ENCODE data around the gene ITPK1.

Gene ITPK1

GRCh38 chr14:92922883-92923743, 192.6 kb downstream of the ITPK1 start, which contains the start of gene CHGA:
TSS of gene CHGA (plus strand) at chr14:92923150. CDS start at chr14:92923360, 210 bp downstream.
- Histone ChIP-seq H3K36me3 (ENCODE audit: control insufficient read depth, insufficient read depth, low read length) (no peaks in the 10 kb centered on the region), H3K9ac (ENCODE audit: low read length) (no peak within 1 kb of the TSS), H3K27ac (ENCODE audit: low read depth, low read length) (no peak within 1 kb of the TSS), H3K27me3 (ENCODE audit: control insufficient read depth, insufficient read depth, low read length) (peaks cover 2% of the 10 kb centered on the region), H3K4me1 (ENCODE audit: control insufficient read depth, insufficient read depth, low read length) (no peaks in the 10 kb centered on the region), H3K4me3 (ENCODE audit: low read length) (no peak within 1 kb of the TSS)

- Histone ChIP-seq H3K4me3 (ENCODE audit: low read length) (no peak overlapping the region), H3K9ac (ENCODE audit: low read length) (no peak overlapping the region)
Measured at GRCh38 chr14:92922155-92922735, 193.5 kb downstream of the ITPK1 start.

GRCh38 chr14:92920001-92920400, 195.7 kb downstream of the ITPK1 start:
- no peak overlapping the region for H3K27ac ChIP-seq (ENCODE audit: low read depth, low read length)
- H3K4me3 ChIP-seq (ENCODE audit: low read length): no peak overlapping the region
- H3K4me1 ChIP-seq (ENCODE audit: control insufficient read depth, insufficient read depth, low read length): no peaks in the 10 kb centered on the region
- peaks cover 2% of the 10 kb centered on the region for H3K27me3 ChIP-seq (ENCODE audit: control insufficient read depth, insufficient read depth, low read length)
- no peaks in the 10 kb centered on the region for H3K36me3 ChIP-seq (ENCODE audit: control insufficient read depth, insufficient read depth, low read length)
- no peak overlapping the region for H3K9ac ChIP-seq (ENCODE audit: low read length)

More at GRCh38 chr14:92922155-92922735, 193.5 kb downstream of the ITPK1 start:
- Histone ChIP-seq H3K36me3 (ENCODE audit: control insufficient read depth, insufficient read depth, low read length) (no peaks in the 10 kb centered on the region), H3K27me3 (ENCODE audit: control insufficient read depth, insufficient read depth, low read length) (peaks cover 2% of the 10 kb centered on the region), H3K4me1 (ENCODE audit: control insufficient read depth, insufficient read depth, low read length) (no peaks in the 10 kb centered on the region), H3K27ac (ENCODE audit: low read depth, low read length) (no peak overlapping the region)

- Histone ChIP-seq H3K9ac (ENCODE audit: low read length) (no peak overlapping the region), H3K27ac (ENCODE audit: low read depth, low read length) (no peak overlapping the region), H3K27me3 (ENCODE audit: control insufficient read depth, insufficient read depth, low read length) (peaks cover 2% of the 10 kb centered on the region), H3K4me1 (ENCODE audit: control insufficient read depth, insufficient read depth, low read length) (no peaks in the 10 kb centered on the region), H3K36me3 (ENCODE audit: control insufficient read depth, insufficient read depth, low read length) (no peaks in the 10 kb centered on the region), H3K4me3 (ENCODE audit: low read length) (no peak overlapping the region)
Measured at GRCh38 chr14:92917956-92918355, 197.8 kb downstream of the ITPK1 start.

DNA sequence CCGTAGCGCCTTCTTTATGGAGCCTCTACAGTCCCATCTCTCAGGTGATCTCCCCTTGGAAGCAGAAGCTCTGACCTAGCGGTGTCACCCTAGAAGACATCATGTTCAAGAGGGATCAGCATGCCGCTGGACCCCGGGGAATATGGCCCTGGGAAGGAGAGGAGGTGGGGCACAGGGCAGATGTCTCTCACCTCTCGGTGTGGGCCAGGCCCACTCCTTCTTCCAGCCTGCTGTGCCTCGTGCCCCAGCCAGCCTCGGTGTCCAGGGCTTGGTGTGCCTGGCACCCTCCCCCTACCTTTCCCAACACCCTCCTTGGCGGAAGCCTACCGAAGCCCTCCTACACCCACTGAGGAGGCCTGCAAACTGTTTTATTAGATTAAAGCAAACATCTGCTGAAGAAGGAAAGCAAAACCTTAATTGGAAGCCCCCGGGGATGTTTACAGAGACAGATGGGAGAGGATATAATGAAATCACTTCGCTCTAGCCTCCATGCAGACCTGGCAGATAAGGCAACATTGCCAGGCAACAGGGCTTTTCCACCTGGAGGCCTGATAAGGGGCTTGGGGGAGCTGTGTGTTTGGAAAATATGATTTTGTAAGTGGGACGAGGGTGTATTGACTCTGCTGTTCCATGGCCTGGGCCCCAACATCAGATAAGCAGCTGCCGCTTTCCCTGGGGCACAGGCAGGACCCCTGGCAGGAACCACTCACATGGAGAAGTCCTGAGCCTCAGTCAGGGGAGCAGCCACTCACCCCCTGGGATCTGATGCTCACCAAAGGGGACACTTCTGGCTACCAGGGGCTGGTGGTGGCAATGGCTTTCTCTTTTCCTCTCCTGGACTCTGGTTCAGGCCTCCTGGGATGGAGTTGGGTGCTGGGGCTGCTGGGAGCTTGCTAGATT, 198.4 kb downstream of the ITPK1 start:
- no peaks in the 10 kb centered on the region for H3K4me1 ChIP-seq (ENCODE audit: control insufficient read depth, insufficient read depth, low read length)
- H3K36me3 ChIP-seq (ENCODE audit: control insufficient read depth, insufficient read depth, low read length): no peaks in the 10 kb centered on the region
- no peak overlapping the region for H3K9ac ChIP-seq (ENCODE audit: low read length)
- no peak overlapping the region for H3K4me3 ChIP-seq (ENCODE audit: low read length)
- no peaks in the 10 kb centered on the region for H3K27me3 ChIP-seq (ENCODE audit: control insufficient read depth, insufficient read depth, low read length)
- H3K27ac ChIP-seq (ENCODE audit: low read depth, low read length): no peak overlapping the region

DNA sequence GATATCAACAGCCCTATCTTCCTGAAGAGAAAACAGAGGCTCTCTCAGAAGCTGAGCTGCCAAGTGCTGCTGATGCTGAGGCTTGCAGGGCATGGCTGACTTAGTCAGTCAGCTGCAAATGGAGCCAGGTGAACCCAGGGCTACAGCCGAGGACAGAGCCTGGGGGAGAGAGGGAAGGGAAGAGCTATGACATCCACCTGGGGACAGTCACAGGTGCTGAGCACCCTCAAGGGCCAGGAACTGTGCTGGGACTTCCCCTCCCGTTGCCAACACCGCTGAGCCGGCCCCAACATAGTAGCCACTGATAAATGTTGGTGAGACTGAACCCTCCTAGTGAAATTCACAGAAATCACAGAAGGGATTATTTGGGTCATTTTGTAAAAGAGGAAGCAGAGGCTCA, 199.5 kb downstream of the ITPK1 start:
- Histone ChIP-seq H3K36me3 (ENCODE audit: control insufficient read depth, insufficient read depth, low read length) (no peaks in the 10 kb centered on the region), H3K4me3 (ENCODE audit: low read length) (no peak overlapping the region), H3K27me3 (ENCODE audit: control insufficient read depth, insufficient read depth, low read length) (no peaks in the 10 kb centered on the region), H3K27ac (ENCODE audit: low read depth, low read length) (no peak overlapping the region), H3K9ac (ENCODE audit: low read length) (no peak overlapping the region), H3K4me1 (ENCODE audit: control insufficient read depth, insufficient read depth, low read length) (no peaks in the 10 kb centered on the region)

DNA sequence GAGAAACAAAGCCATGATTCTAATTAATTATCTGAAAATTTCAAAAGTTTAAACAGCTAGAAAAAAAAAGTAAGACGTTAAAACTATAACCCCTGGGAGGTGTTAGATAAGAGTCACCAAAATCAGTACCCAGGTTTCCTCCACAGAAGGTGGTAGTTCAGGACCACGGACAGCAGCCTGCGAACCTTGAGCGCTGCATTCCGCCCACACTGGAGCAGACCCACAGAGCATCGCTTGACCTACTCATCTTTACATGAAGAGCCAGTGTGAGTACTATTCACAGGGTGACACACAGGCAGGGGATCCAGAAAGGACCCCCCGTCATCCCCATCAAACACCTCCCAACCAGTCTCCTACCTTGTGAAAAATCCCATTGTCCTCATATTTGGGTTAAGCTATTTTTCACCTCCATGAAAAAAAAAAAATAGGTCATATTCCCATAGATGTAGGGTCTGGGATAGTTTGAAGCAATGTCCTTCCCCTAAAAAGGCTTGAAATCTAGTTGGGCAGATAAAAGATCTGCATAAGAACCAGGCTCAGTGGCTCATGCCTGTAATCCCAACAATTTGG, 201.6 kb downstream of the ITPK1 start:
- Histone ChIP-seq H3K27ac (ENCODE audit: low read depth, low read length) (no peak overlapping the region), H3K4me3 (ENCODE audit: low read length) (no peak overlapping the region), H3K9ac (ENCODE audit: low read length) (no peak overlapping the region), H3K4me1 (ENCODE audit: control insufficient read depth, insufficient read depth, low read length) (no peaks in the 10 kb centered on the region), H3K36me3 (ENCODE audit: control insufficient read depth, insufficient read depth, low read length) (no peaks in the 10 kb centered on the region), H3K27me3 (ENCODE audit: control insufficient read depth, insufficient read depth, low read length) (no peaks in the 10 kb centered on the region)

GRCh38 chr14:92907316-92907911, 208.3 kb downstream of the ITPK1 start:
- Histone ChIP-seq H3K9ac (ENCODE audit: low read length) (no peak overlapping the region), H3K4me1 (ENCODE audit: control insufficient read depth, insufficient read depth, low read length) (no peaks in the 10 kb centered on the region), H3K36me3 (ENCODE audit: control insufficient read depth, insufficient read depth, low read length) (no peaks in the 10 kb centered on the region), H3K4me3 (ENCODE audit: low read length) (no peak overlapping the region), H3K27ac (ENCODE audit: low read depth, low read length) (no peak overlapping the region), H3K27me3 (ENCODE audit: control insufficient read depth, insufficient read depth, low read length) (peaks cover 4% of the 10 kb centered on the region)

DNA sequence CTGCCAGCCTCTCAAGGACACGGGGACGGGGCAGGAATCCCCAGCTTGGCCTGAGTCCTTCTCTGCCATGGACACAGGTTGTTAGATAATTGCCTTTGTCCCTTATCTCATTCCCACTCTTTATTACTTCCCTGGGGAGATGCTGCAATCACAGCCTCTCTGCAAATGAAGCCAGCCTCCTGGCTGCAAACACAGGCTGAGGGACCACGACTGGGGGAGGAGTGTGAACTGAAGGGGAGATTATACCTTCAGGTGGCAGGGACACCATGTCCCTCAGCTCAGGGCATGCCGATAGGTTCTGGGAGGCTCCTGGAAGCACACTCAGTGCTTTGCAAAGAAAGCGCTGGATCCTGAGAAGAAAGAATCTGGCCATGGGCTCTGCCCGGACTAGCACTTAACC, 208.9 kb downstream of the ITPK1 start:
- Histone ChIP-seq H3K9ac (ENCODE audit: low read length) (no peak overlapping the region), H3K36me3 (ENCODE audit: control insufficient read depth, insufficient read depth, low read length) (no peaks in the 10 kb centered on the region), H3K4me3 (ENCODE audit: low read length) (no peak overlapping the region), H3K27ac (ENCODE audit: low read depth, low read length) (no peak overlapping the region), H3K27me3 (ENCODE audit: control insufficient read depth, insufficient read depth, low read length) (peaks cover 5% of the 10 kb centered on the region), H3K4me1 (ENCODE audit: control insufficient read depth, insufficient read depth, low read length) (no peaks in the 10 kb centered on the region)

- peaks cover 5% of the 10 kb centered on the region for H3K27me3 ChIP-seq (ENCODE audit: control insufficient read depth, insufficient read depth, low read length)
- H3K4me3 ChIP-seq (ENCODE audit: low read length): no peak overlapping the region
- H3K27ac ChIP-seq (ENCODE audit: low read depth, low read length): no peak overlapping the region
- no peak overlapping the region for H3K9ac ChIP-seq (ENCODE audit: low read length)
- H3K4me1 ChIP-seq (ENCODE audit: control insufficient read depth, insufficient read depth, low read length): no peaks in the 10 kb centered on the region
- H3K36me3 ChIP-seq (ENCODE audit: control insufficient read depth, insufficient read depth, low read length): no peaks in the 10 kb centered on the region
Measured at GRCh38 chr14:92906420-92906819, 209.3 kb downstream of the ITPK1 start.

- Histone ChIP-seq H3K4me1 (ENCODE audit: control insufficient read depth, insufficient read depth, low read length) (no peaks in the 10 kb centered on the region), H3K27ac (ENCODE audit: low read depth, low read length) (no peak overlapping the region), H3K9ac (ENCODE audit: low read length) (no peak overlapping the region), H3K27me3 (ENCODE audit: control insufficient read depth, insufficient read depth, low read length) (peaks cover 5% of the 10 kb centered on the region), H3K36me3 (ENCODE audit: control insufficient read depth, insufficient read depth, low read length) (no peaks in the 10 kb centered on the region), H3K4me3 (ENCODE audit: low read length) (no peak overlapping the region)
Measured at GRCh38 chr14:92905667-92906066, 210.1 kb downstream of the ITPK1 start.

DNA sequence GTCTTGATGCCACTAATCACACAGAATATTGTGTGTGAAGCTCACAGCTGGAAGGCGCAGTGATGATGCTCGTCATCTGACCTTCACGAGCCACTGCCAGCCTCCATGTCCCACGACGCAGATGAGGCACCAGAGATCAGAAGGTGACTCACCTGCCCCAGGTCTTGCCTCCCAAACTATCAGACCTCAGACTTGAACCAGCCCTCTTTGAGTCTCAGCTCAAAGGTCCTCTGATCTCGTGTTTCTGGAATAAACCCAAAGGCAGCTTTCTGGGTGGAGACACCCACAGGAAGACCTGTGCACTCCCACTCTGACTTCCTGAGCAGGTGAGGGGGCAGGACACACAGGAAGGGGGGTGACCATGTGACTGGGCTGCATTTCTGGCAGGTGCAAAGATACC, 212.4 kb downstream of the ITPK1 start:
- Histone ChIP-seq H3K27ac (ENCODE audit: low read depth, low read length) (no peak overlapping the region), H3K27me3 (ENCODE audit: control insufficient read depth, insufficient read depth, low read length) (peaks cover 5% of the 10 kb centered on the region), H3K4me3 (ENCODE audit: low read length) (no peak overlapping the region), H3K36me3 (ENCODE audit: control insufficient read depth, insufficient read depth, low read length) (no peaks in the 10 kb centered on the region), H3K4me1 (ENCODE audit: control insufficient read depth, insufficient read depth, low read length) (no peaks in the 10 kb centered on the region), H3K9ac (ENCODE audit: low read length) (no peak overlapping the region)

All from rectal smooth muscle tissue (tissue), 1 donor.